ENCODE results near the gene EIF4E. TPM values are rescaled to one million over a fixed set of nuclear protein-coding genes. Genes with fewer than 3 reads are reported as not detected.

EIF4E gene
- total RNA-seq, 4 donors from 2014 or later = 20.9 to 103 (median 48.4) TPM

- in situ Hi-C loops (cut with MboI; ENCODE audit: low pct_ligation_motif_present in 1 of 4, low pct_unique_long_range_greater_than_20kb in 1 of 4, low sequenced_read_pairs in 3 of 4) = loop anchor here in 2 of 4 donors (25.0 kb wide), 2 partner anchors 442 to 508 kb away; no protein-coding TSS in a partner anchor
- TF ChIP-seq POLR2A (IDR thresholded peaks at IDR 0.05) = no peak
- TF ChIP-seq EP300 (IDR thresholded peaks at IDR 0.05; ENCODE audit: low read depth) = no peak
- no peak for TF ChIP-seq POLR2AphosphoS5 (IDR thresholded peaks at IDR 0.05)
- TF ChIP-seq CTCF (IDR thresholded peaks at IDR 0.05) = no peak
- H3K27me3 ChIP-seq = no peaks in the 10 kb centered on the region
- intact Hi-C loops (cut with DNase I; ENCODE audit: low total_unique reads) = no loop called here
- 22 to 32% methylated on average over 1 of the region's 1 CpG for WGBS, 2 donors (ENCODE audit: low coverage in 1 of 2)
- H3K36me3 ChIP-seq = no peaks in the 10 kb centered on the region
- no peak overlapping the region for H3K27ac ChIP-seq
- no peak overlapping the region for H3K4me3 ChIP-seq
- no peaks in the 10 kb centered on the region for H3K9me3 ChIP-seq
- DNase-seq = no peak
- no peaks in the 10 kb centered on the region for H3K4me1 ChIP-seq
These were observed 41.2 kb upstream of the EIF4E start for GRCh38 chr4:98969878-98970785.

- in situ Hi-C loops (cut with MboI; ENCODE audit: low pct_ligation_motif_present in 1 of 4, low pct_unique_long_range_greater_than_20kb in 1 of 4, low sequenced_read_pairs in 3 of 4) (loop anchor here in 2 of 4 donors (25.0 kb wide), 2 partner anchors 444 to 506 kb away; no protein-coding TSS in a partner anchor), intact Hi-C loops (cut with DNase I; ENCODE audit: low total_unique reads) (no loop called here)
- no peak overlapping the region for H3K4me3 ChIP-seq
- H3K27me3 ChIP-seq = no peaks in the 10 kb centered on the region
- H3K27ac ChIP-seq = no peak overlapping the region
- 97% methylated on average over 3 of the region's 3 CpGs for WGBS, 2 donors (ENCODE audit: low coverage in 1 of 2)
- no peaks in the 10 kb centered on the region for H3K4me1 ChIP-seq
- no peak for TF ChIP-seq POLR2AphosphoS5 (IDR thresholded peaks at IDR 0.05)
- no peak for TF ChIP-seq EP300 (IDR thresholded peaks at IDR 0.05; ENCODE audit: low read depth)
- TF ChIP-seq POLR2A (IDR thresholded peaks at IDR 0.05) = no peak
- TF ChIP-seq CTCF (IDR thresholded peaks at IDR 0.05) = no peak
- H3K36me3 ChIP-seq = no peaks in the 10 kb centered on the region
- H3K9me3 ChIP-seq = no peaks in the 10 kb centered on the region
- DNase-seq = no peak
These were observed 38.9 kb upstream of the EIF4E start for GRCh38 chr4:98967786-98968329.

- H3K36me3 ChIP-seq = no peaks in the 10 kb centered on the region
- DNase-seq = no peak
- no peaks in the 10 kb centered on the region for H3K27me3 ChIP-seq
- no peaks in the 10 kb centered on the region for H3K9me3 ChIP-seq
- intact Hi-C loops (cut with DNase I; ENCODE audit: low total_unique reads) (no loop called here), in situ Hi-C loops (cut with MboI; ENCODE audit: low pct_ligation_motif_present in 1 of 4, low pct_unique_long_range_greater_than_20kb in 1 of 4, low sequenced_read_pairs in 3 of 4) (loop anchor here in 2 of 4 donors (25.0 kb wide), 2 partner anchors 445 to 505 kb away; no protein-coding TSS in a partner anchor)
- WGBS, 2 donors (ENCODE audit: low coverage in 1 of 2) = 92 to 95% methylated on average over 3 of the region's 3 CpGs
- no peak overlapping the region for H3K27ac ChIP-seq
- no peak overlapping the region for H3K4me3 ChIP-seq
- no peaks in the 10 kb centered on the region for H3K4me1 ChIP-seq
- no peak for TF ChIP-seq POLR2A (IDR thresholded peaks at IDR 0.05)
These were observed 38.0 kb upstream of the EIF4E start for GRCh38 chr4:98966926-98967325.

GRCh38 chr4:98963538-98964433 lies 34.9 kb upstream of the EIF4E start:
- in situ Hi-C loops (cut with MboI; ENCODE audit: low pct_ligation_motif_present in 1 of 4, low pct_unique_long_range_greater_than_20kb in 1 of 4, low sequenced_read_pairs in 3 of 4) = loop anchor here in 2 of 4 donors (25.0 kb wide), 2 partner anchors 449 to 501 kb away; no protein-coding TSS in a partner anchor
- DNase-seq = no peak
- Histone ChIP-seq H3K9me3 (no peaks in the 10 kb centered on the region), H3K4me3 (no peak overlapping the region), H3K27me3 (no peaks in the 10 kb centered on the region), H3K36me3 (no peaks in the 10 kb centered on the region), H3K4me1 (no peaks in the 10 kb centered on the region), H3K27ac (no peak overlapping the region)
- no peak for TF ChIP-seq POLR2A (IDR thresholded peaks at IDR 0.05)
- no peak for TF ChIP-seq EP300 (IDR thresholded peaks at IDR 0.05; ENCODE audit: low read depth)
- no peak for TF ChIP-seq POLR2AphosphoS5 (IDR thresholded peaks at IDR 0.05)
- no peak for TF ChIP-seq CTCF (IDR thresholded peaks at IDR 0.05)
- 69 to 81% methylated on average over 3 to 5 of the region's 5 CpGs for WGBS, 2 donors (ENCODE audit: low coverage in 1 of 2)
- intact Hi-C loops (cut with DNase I; ENCODE audit: low total_unique reads) = no loop called here

All from transverse colon (tissue), 4 donors.